Measurements from ENCODE around the gene GIPC1. TPM values are rescaled to one million over a fixed set of nuclear protein-coding genes. Genes with fewer than 3 reads are reported as not detected.

GIPC1 gene
- total and polyA plus RNA-seq, 9 of the 15 experiments (the other 6 are each of a cell fraction or from before 2014, with no cell fraction given), result 0.49 to 54.7 (median 24.8) TPM

- no peak for FAIRE-seq
- no peak overlapping the region for H3K4me2 ChIP-seq (ENCODE audit: insufficient read depth, low read length)
- CTCF ChIA-PET (ENCODE audit: low intra/inter-chr PET ratio), result no interaction called here
- WGBS (ENCODE audit: insufficient coverage, low coverage, missing lambda C conversion rate), result 97% methylated on average over 47 of the region's 97 CpGs
- in situ Hi-C loops (cut with MboI), result no loop called here
- POLR2A ChIA-PET, result interaction anchor here (0.7 to 0.8 kb wide), 2 partner anchors 60 to 67 kb away, joined by 3 read pairs; no protein-coding TSS in a partner anchor
- no peak overlapping the region for H3K27ac ChIP-seq (ENCODE audit: extremely low read depth, low read depth, low read length)
- H4K20me1 ChIP-seq (replicated peaks; ENCODE audit: control insufficient read depth, insufficient read depth, low read length), result no peaks in the 10 kb centered on the region
- H3K9me1 ChIP-seq (ENCODE audit: control insufficient read depth, insufficient read depth, low read length), result no peaks in the 10 kb centered on the region
- TF ChIP-seq NONO (IDR thresholded peaks at IDR 0.05; ENCODE audit: low read depth in 2 of 2, low read length in 1 of 2) (no peak), RBM22 (IDR thresholded peaks at IDR 0.05; ENCODE audit: low read depth, low read length, poor library complexity, severe bottlenecking) (peak; percentile 34), ZNF740 (CRISPR knock-in tag; IDR thresholded peaks at IDR 0.05) (no peak), ZNF740 (tag; IDR thresholded peaks at IDR 0.05) (no peak), E2F6 (IDR thresholded peaks at IDR 0.05; ENCODE audit: borderline replicate concordance in 1 of 2, extremely low read depth in 1 of 2, insufficient read depth in 1 of 2, insufficient read length in 1 of 2, low read depth in 1 of 2, low read length in 1 of 2, poor library complexity in 1 of 2, severe bottlenecking in 1 of 2) (peak in 1 of 2 experiments; percentile 23), HNRNPL (IDR thresholded peaks at IDR 0.05; ENCODE audit: low read depth, low read length) (peak; percentile 87; the same call in 1 of the 2 replicates)
- TF ChIP-seq, protein P1, sequence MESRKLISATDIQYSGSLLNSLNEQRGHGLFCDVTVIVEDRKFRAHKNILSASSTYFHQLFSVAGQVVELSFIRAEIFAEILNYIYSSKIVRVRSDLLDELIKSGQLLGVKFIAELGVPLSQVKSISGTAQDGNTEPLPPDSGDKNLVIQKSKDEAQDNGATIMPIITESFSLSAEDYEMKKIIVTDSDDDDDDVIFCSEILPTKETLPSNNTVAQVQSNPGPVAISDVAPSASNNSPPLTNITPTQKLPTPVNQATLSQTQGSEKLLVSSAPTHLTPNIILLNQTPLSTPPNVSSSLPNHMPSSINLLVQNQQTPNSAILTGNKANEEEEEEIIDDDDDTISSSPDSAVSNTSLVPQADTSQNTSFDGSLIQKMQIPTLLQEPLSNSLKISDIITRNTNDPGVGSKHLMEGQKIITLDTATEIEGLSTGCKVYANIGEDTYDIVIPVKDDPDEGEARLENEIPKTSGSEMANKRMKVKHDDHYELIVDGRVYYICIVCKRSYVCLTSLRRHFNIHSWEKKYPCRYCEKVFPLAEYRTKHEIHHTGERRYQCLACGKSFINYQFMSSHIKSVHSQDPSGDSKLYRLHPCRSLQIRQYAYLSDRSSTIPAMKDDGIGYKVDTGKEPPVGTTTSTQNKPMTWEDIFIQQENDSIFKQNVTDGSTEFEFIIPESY (CRISPR knock-in tag; IDR thresholded peaks at IDR 0.05), result peak; percentile 85
- no peaks in the 10 kb centered on the region for H3K27me3 ChIP-seq (ENCODE audit: control insufficient read depth in 2 of 2, insufficient read depth in 2 of 2, low read length in 2 of 2)
- no peaks in the 10 kb centered on the region for H3K9me3 ChIP-seq (replicated peaks; ENCODE audit: control insufficient read depth, insufficient read depth, low read depth, low read length)
- BruUV-seq (replicated peaks), result no TSS peak
- no peak overlapping the region for H2AFZ ChIP-seq (ENCODE audit: low read depth, low read length)
- peaks cover 39% of the 10 kb centered on the region; the same call in 2 of the 3 replicates for H3K36me3 ChIP-seq (ENCODE audit: control insufficient read depth, insufficient read depth, low read length)
- intact Hi-C loops (cut with micrococcal nuclease), result no loop called here
- H3K4me1 ChIP-seq (replicated peaks in 1 of 2; ENCODE audit: control insufficient read depth in 2 of 2, insufficient read depth in 2 of 2, low read length in 2 of 2), result peaks cover 12 to 70% of the 10 kb centered on the region in 2 experiments
- DNase-seq (ENCODE audit: extremely low read depth in 1 of 4, low spot score in 3 of 4), result peak in 1 of 4 experiments; percentile 12
- no peak for ATAC-seq
- H3K4me3 ChIP-seq, result no peak overlapping the region
- H3K9ac ChIP-seq (ENCODE audit: insufficient read depth in 1 of 2, low read depth in 2 of 2, low read length in 2 of 2), result no peak overlapping the region; a peak in 1 of 4 replicates
- H3K79me2 ChIP-seq (ENCODE audit: control insufficient read depth, insufficient read depth, low read length), result no peaks in the 10 kb centered on the region
Measured at GRCh38 chr19:14473073-14473977, 22.6 kb downstream of the GIPC1 start.

Data from K562 (cell line).